Sigmoid colon (tissue), 4 donors: ENCODE data around the gene ZC3H11A.

Experiments
- CTCF ChIP-seq, 4 experiments: fragments of 450-650 bp in 3 of 4; fragments of 200-600 bp in 1 of 4; IDR thresholded peaks; one replicate each; pipeline ENCODE4 v1.5.1; 2016 to 2019; ENCODE audit warnings: antibody characterized with exemption in 4 of 4, mild to moderate bottlenecking in 3 of 4, moderate library complexity in 2 of 4
- EP300 ChIP-seq, 4 donors: sonication (generic); formaldehyde crosslinking; IDR thresholded peaks; one replicate each; pipeline ENCODE4 v1.6.1; 2017; ENCODE audit warnings: antibody characterized with exemption in 4 of 4
- POLR2A ChIP-seq, 2 donors: fragments of 450-650 bp; IDR thresholded peaks; one replicate each; pipeline ENCODE4 v1.6.1; 2016; ENCODE audit warnings: antibody characterized with exemption in 2 of 2, mild to moderate bottlenecking in 2 of 2, moderate library complexity in 2 of 2
- POLR2AphosphoS5 ChIP-seq, 4 donors: sonication (generic); formaldehyde crosslinking; IDR thresholded peaks; one replicate each; pipeline ENCODE4 v1.6.1; 2017; ENCODE audit warnings: antibody characterized with exemption in 4 of 4

DNA sequence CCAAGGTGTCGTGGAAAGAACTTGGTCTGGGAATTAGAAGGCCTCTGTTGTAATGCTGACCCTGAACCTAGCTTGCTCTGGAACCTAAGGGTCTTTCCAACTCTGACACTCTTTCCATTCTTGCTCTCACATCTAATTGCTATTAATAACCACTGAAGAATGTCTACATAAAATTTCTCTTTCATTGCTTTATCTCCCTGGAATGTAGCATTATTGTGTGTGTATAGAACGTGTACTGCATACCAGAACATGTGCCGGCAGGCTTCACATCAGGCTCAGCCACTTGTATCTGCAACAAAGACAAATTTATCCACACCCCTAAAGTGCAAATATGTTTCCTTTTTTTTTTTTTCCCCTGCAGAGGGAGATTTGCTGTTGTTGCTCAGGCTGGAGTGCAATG lies 44.4 kb upstream of the ZC3H11A start:
- TF ChIP-seq POLR2AphosphoS5 (IDR thresholded peaks at IDR 0.05) (no peak), CTCF (IDR thresholded peaks at IDR 0.05) (no peak), POLR2A (IDR thresholded peaks at IDR 0.05) (no peak), EP300 (IDR thresholded peaks at IDR 0.05) (no peak)
